ENCODE measurements around the gene KRT82. TPM values are rescaled to one million over a fixed set of nuclear protein-coding genes. Genes with fewer than 3 reads are reported as not detected.

Gene KRT82
- total RNA-seq, 2 donors from 2014 or later = not detected

GRCh38 chr12:52381206-52381605, 24.9 kb downstream of the KRT82 start:
- no peak for DNase-seq
- Histone ChIP-seq H3K4me3 (no peak overlapping the region), H3K9me3 (no peaks in the 10 kb centered on the region), H3K27ac (no peak overlapping the region), H3K9ac (ENCODE audit: low read depth in 2 of 2, low read length in 2 of 2) (no peak overlapping the region), H3K4me1 (no peaks in the 10 kb centered on the region), H3K27me3 (no peaks in the 10 kb centered on the region), H3K36me3 (no peaks in the 10 kb centered on the region)
- TF ChIP-seq, protein P1, sequence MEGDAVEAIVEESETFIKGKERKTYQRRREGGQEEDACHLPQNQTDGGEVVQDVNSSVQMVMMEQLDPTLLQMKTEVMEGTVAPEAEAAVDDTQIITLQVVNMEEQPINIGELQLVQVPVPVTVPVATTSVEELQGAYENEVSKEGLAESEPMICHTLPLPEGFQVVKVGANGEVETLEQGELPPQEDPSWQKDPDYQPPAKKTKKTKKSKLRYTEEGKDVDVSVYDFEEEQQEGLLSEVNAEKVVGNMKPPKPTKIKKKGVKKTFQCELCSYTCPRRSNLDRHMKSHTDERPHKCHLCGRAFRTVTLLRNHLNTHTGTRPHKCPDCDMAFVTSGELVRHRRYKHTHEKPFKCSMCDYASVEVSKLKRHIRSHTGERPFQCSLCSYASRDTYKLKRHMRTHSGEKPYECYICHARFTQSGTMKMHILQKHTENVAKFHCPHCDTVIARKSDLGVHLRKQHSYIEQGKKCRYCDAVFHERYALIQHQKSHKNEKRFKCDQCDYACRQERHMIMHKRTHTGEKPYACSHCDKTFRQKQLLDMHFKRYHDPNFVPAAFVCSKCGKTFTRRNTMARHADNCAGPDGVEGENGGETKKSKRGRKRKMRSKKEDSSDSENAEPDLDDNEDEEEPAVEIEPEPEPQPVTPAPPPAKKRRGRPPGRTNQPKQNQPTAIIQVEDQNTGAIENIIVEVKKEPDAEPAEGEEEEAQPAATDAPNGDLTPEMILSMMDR (IDR thresholded peaks at IDR 0.05) = no peak
- intact Hi-C loops (cut with DNase I) = no loop called here

DNA sequence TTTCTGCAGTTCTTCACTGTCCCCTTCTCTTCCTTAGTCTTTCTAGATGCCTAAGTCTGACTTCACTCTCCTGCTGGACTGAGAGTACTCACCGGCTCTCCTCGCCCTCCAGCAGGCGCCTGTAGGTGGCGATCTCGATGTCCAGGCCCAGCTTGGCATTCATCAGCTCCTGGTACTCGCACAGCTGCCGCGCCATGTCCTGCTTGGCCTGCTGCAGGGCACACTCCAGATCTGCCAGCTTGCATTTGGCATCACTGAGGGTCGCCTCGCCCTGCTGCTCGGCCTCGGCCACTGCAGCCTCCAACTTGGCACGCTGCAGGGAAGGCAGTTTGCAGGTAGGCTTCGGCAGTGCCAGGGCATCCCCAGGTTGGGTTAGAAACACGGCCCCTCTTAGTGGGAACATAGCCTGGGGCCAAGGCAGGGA, 25.9 kb downstream of the KRT82 start:
- TF ChIP-seq, protein P1 (IDR thresholded peaks at IDR 0.05) = peak; percentile 34
- H3K4me1 ChIP-seq = no peaks in the 10 kb centered on the region

DNA sequence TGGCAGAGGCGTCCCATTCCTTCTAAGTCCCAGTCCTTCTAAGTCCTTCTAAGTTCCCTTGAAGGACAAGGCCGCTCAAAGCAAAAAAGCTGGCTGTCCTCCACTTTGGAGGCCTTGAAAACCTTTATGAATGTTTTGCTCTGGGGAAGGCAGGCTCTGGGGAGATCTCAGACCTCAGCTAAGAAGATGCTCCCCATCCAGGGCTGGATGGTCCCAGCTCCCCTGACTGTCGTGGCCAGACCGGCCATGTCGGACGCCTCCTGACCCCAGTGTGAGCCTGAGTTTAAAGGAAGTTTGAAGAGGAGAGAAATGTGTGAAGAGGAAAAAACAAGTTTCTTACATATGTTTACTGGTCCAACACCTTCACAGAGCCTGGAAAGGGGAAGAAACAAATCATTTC, 26.6 kb downstream of the KRT82 start:
- H3K27me3 ChIP-seq = no peaks in the 10 kb centered on the region
- DNase-seq = no peak
- H3K4me3 ChIP-seq = no peak overlapping the region
- H3K9ac ChIP-seq (ENCODE audit: low read depth in 2 of 2, low read length in 2 of 2) = no peak overlapping the region
- H3K4me1 ChIP-seq = no peaks in the 10 kb centered on the region
- H3K9me3 ChIP-seq = no peaks in the 10 kb centered on the region
- intact Hi-C loops (cut with DNase I) = loop anchor here (10.0 kb wide), 1 partner anchor 595 kb away; no protein-coding TSS in a partner anchor
- no peaks in the 10 kb centered on the region for H3K36me3 ChIP-seq
- TF ChIP-seq, protein P1 (IDR thresholded peaks at IDR 0.05) = no peak
- H3K27ac ChIP-seq = no peak overlapping the region

More for the DNA sequence above, 25.9 kb downstream of the KRT82 start:
- Histone ChIP-seq H3K27me3 (no peaks in the 10 kb centered on the region), H3K9me3 (no peaks in the 10 kb centered on the region), H3K9ac (ENCODE audit: low read depth in 2 of 2, low read length in 2 of 2) (no peak overlapping the region), H3K4me3 (no peak overlapping the region), H3K27ac (no peak overlapping the region), H3K36me3 (no peaks in the 10 kb centered on the region)
- intact Hi-C loops (cut with DNase I) = no loop called here
- DNase-seq = peak; percentile 34

GRCh38 chr12:52378091-52378490, 28.0 kb downstream of the KRT82 start:
- Histone ChIP-seq H3K4me3 (no peak overlapping the region), H3K27me3 (no peaks in the 10 kb centered on the region), H3K27ac (no peak overlapping the region), H3K9ac (ENCODE audit: low read depth in 2 of 2, low read length in 2 of 2) (no peak overlapping the region), H3K36me3 (no peaks in the 10 kb centered on the region), H3K4me1 (no peaks in the 10 kb centered on the region), H3K9me3 (no peaks in the 10 kb centered on the region)
- intact Hi-C loops (cut with DNase I) = loop anchor here (10.0 kb wide), 1 partner anchor 597 kb away; no protein-coding TSS in a partner anchor
- DNase-seq = no peak
- TF ChIP-seq, protein P1 (IDR thresholded peaks at IDR 0.05) = no peak

DNA sequence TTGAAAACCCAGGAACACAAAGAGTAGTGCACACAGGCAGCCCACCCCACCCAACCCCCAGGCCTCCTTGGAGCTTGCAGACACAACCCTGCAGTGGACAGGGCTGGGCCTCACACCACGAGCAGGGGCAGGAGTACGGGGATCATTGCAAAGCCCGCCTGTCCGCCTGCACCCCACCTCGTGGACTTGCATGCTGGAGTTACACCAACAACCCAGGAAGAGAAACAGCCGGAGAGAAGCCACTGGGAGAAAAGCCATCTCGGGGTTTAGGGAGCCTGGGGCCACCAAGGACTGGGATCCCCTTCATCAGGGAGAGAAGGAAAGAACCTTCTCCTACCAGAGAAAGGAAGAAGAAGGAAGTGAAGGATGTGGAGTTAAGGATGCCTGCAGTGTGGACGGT, 28.9 kb downstream of the KRT82 start:
- no peaks in the 10 kb centered on the region for H3K27me3 ChIP-seq
- no peaks in the 10 kb centered on the region for H3K36me3 ChIP-seq
- TF ChIP-seq, protein P1 (IDR thresholded peaks at IDR 0.05) = no peak
- no peak for DNase-seq
- intact Hi-C loops (cut with DNase I) = loop anchor here (10.0 kb wide), 1 partner anchor 598 kb away; no protein-coding TSS in a partner anchor
- no peak overlapping the region for H3K9ac ChIP-seq (ENCODE audit: low read depth in 2 of 2, low read length in 2 of 2)
- H3K9me3 ChIP-seq = no peaks in the 10 kb centered on the region
- H3K27ac ChIP-seq = no peak overlapping the region
- no peak overlapping the region for H3K4me3 ChIP-seq
- no peaks in the 10 kb centered on the region for H3K4me1 ChIP-seq

All from colonic mucosa (tissue), 4 donors.